ENCODE measurements around the gene ZNF814. TPM values are rescaled to one million over a fixed set of nuclear protein-coding genes. Genes with fewer than 3 reads are reported as not detected.
"Not testable (repeated sequence)": the region's sequence is repeated elsewhere in the genome, so short reads cannot be mapped to it uniquely, and the experiment has no call there.

ZNF814 gene
- total RNA-seq, result 10 to 100 TPM; 10.8 to 10.9 TPM
- long read RNA-seq, partial matches to known transcripts, result 0 of 19 reads
- long read RNA-seq, other reads (novel, unspliced or antisense), result 17 of 19 reads

- intact Hi-C loops (cut with DNase I), result no loop called here
- DNase-seq, result peak; percentile 88
- peak; percentile 96 to 97 for ATAC-seq
These were observed at the start of gene ZNF814 for GRCh38 chr19:57888560-57889231. Gene ZNF814 (minus strand): TSS chr19:57889037. CDS start chr19:57888802, 235 bp downstream.

- intact Hi-C loops (cut with DNase I), result no loop called here
- no peak for DNase-seq
- no peak for ATAC-seq
These were observed 46.9 kb upstream of the ZNF814 start for GRCh38 chr19:57935731-57936130.

- peak; percentile 57 for DNase-seq
- intact Hi-C loops (cut with DNase I), result no loop called here
- ATAC-seq, result peak; percentile 99 to 100
These were observed 46.2 kb upstream of the ZNF814 start, which contains the start of gene ZNF418 for GRCh38 chr19:57934820-57935665. Gene ZNF418 (minus strand): TSS chr19:57935402. CDS start chr19:57933822, 1,580 bp downstream.

- ATAC-seq (no peak), DNase-seq (no peak)
- intact Hi-C loops (cut with DNase I), result no loop called here
These were observed 38.8 kb upstream of the ZNF814 start for GRCh38 chr19:57927587-57927986.

GRCh38 chr19:57916168-57916995 is 27.5 kb upstream of the ZNF814 start, which contains the start of gene ZNF417:
Gene ZNF417 (minus strand): TSS chr19:57916592. CDS start chr19:57916411, 181 bp downstream.
- DNase-seq, result peak; percentile 87
- intact Hi-C loops (cut with DNase I), result not testable (repeated sequence)
- ATAC-seq, result peak; percentile 99 to 100

- DNase-seq (no peak), ATAC-seq (no peak)
- intact Hi-C loops (cut with DNase I), result no loop called here
These were observed 25.7 kb upstream of the ZNF814 start for GRCh38 chr19:57914531-57914930.

GRCh38 chr19:57907394-57907793 is 18.6 kb upstream of the ZNF814 start:
- DNase-seq (no peak), ATAC-seq (no peak)
- intact Hi-C loops (cut with DNase I), result loop anchor here in 1 of 2 donors (10.0 kb wide), 1 partner anchor 803 kb away; no protein-coding TSS in a partner anchor

- intact Hi-C loops (cut with DNase I), result loop anchor here in 1 of 2 donors (10.0 kb wide), 1 partner anchor 800 kb away; no protein-coding TSS in a partner anchor
- ATAC-seq (no peak), DNase-seq (no peak)
These were observed 16.4 kb upstream of the ZNF814 start for GRCh38 chr19:57905258-57905657.

- no peak for DNase-seq
- no peak for ATAC-seq
- intact Hi-C loops (cut with DNase I), result loop anchor here in 1 of 2 donors (5.0 to 10.0 kb wide), 2 partner anchors 166 to 799 kb away; no protein-coding TSS in a partner anchor
These were observed 14.9 kb upstream of the ZNF814 start for GRCh38 chr19:57903618-57904184.

- intact Hi-C loops (cut with DNase I), result loop anchor here in 1 of 2 donors (5.0 to 10.0 kb wide), 2 partner anchors 163 to 796 kb away; no protein-coding TSS in a partner anchor
- ATAC-seq, result no peak
These were observed 11.5 kb upstream of the ZNF814 start for GRCh38 chr19:57900311-57900710.

GRCh38 chr19:57890706-57891105 is 1.9 kb upstream of the ZNF814 start:
- intact Hi-C loops (cut with DNase I); DNase-seq: not testable (repeated sequence)

More at GRCh38 chr19:57900311-57900710, 11.5 kb upstream of the ZNF814 start:
- no peak for DNase-seq

GRCh38 chr19:57888107-57888559 is 704 bp downstream of the ZNF814 start:
- intact Hi-C loops (cut with DNase I), result no loop called here
- DNase-seq, result no peak
- peak in 1 of 2 donors; percentile 4 for ATAC-seq

More at GRCh38 chr19:57890706-57891105, 1.9 kb upstream of the ZNF814 start:
- not testable (repeated sequence) for ATAC-seq

- ATAC-seq (no peak), DNase-seq (no peak)
- intact Hi-C loops (cut with DNase I), result no loop called here
These were observed 1.5 kb downstream of the ZNF814 start for GRCh38 chr19:57887195-57887941.

GRCh38 chr19:57886046-57886445 is 2.8 kb downstream of the ZNF814 start:
- intact Hi-C loops (cut with DNase I), result no loop called here

GRCh38 chr19:57873883-57874799 is 14.7 kb downstream of the ZNF814 start:
- ATAC-seq; DNase-seq; intact Hi-C loops (cut with DNase I): not testable (repeated sequence)

More at GRCh38 chr19:57886046-57886445, 2.8 kb downstream of the ZNF814 start:
- no peak for ATAC-seq
- DNase-seq, result no peak

- intact Hi-C loops (cut with DNase I), result no loop called here
- no peak for ATAC-seq
These were observed 16.4 kb downstream of the ZNF814 start for GRCh38 chr19:57872450-57872849.

More at GRCh38 chr19:57872450-57872849, 16.4 kb downstream of the ZNF814 start:
- no peak for DNase-seq
